GM21737 (cell line): ENCODE data around the gene CLPTM1.
"Not testable (repeated sequence)": the region's sequence is repeated elsewhere in the genome, so short reads cannot be mapped to it uniquely, and the experiment has no call there.

ENCODE experiments used
- ATAC-seq: cut with Tn5 transposase; IDR thresholded peaks from one replicate; pipeline ENCODE4 v1.9.1; 2021; ENCODE audit warnings: mild to moderate bottlenecking, moderate library complexity; ENCODE audit not compliant: unreplicated experiment

The CLPTM1 gene

DNA sequence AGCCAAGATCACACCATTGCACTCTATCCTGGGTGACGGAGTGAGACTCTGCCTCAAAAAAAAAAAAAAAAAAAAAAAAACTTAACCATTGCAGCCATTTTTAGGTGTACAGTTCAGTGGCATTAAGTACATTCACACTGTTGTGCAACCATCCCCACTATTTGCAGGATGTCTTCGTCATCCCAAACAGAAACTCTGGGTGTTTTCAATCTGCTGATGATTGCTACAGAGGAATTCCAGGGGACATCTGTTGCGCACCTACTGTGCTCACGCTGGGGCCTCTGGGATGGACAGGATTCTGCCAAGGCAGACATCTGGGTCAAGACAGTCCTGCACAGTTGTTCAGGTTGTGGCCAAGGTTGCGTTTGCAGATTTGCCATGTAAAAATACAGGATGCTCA is 15.5 kb upstream of the CLPTM1 start:
- no peak for ATAC-seq

DNA sequence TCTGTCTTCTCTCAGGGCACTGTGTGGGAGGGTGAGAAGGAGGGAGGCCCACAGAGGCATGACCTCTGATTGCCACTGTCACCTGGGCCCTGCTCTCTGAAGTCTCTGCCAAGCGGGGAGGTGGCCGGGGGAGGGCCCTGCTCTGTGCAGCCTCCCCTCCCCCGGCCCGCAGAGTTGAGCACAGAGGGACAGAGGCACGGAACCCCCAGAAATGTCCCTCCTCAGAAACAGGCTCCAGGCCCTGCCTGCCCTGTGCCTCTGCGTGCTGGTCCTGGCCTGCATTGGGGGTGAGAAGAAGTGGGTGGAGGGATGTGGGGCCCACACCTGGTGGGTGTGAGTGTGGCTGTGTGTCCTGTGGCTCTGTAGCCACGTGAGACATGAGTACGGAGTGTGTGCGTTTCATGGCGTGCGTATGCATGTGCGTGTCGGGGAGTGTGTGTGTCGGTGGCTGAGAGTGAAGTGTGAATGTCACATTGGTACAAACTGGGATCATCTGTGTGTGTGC is 13.1 kb upstream of the CLPTM1 start, which contains the start of gene APOC4:
Gene APOC4, plus strand, starts transcription at position 171 of the 505 bp plus-strand sequence. Its CDS starts 41 bp downstream, at position 212.
- ATAC-seq: no peak

DNA sequence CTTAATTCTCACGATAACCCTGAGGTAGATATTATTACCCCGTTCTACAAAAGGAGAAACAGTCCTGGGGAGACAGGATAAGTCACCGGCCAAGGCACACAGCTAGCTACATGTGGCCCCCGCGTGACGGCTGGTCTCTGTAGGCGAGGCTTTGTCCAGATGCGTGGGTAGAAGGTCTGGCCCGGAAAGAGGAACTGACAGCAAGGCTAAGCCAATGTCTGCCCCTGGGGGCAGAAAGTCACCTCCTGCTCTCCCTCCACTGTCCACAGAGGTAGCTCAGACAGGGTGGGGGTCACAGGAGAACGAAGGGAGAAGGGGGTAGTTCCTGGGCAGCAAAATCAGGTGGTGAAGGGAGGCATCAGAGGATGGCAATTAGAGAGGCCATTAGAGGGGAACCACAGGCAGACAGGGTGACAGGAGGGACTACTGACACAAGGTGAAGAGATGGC is 11.4 kb upstream of the CLPTM1 start:
- no peak for ATAC-seq

DNA sequence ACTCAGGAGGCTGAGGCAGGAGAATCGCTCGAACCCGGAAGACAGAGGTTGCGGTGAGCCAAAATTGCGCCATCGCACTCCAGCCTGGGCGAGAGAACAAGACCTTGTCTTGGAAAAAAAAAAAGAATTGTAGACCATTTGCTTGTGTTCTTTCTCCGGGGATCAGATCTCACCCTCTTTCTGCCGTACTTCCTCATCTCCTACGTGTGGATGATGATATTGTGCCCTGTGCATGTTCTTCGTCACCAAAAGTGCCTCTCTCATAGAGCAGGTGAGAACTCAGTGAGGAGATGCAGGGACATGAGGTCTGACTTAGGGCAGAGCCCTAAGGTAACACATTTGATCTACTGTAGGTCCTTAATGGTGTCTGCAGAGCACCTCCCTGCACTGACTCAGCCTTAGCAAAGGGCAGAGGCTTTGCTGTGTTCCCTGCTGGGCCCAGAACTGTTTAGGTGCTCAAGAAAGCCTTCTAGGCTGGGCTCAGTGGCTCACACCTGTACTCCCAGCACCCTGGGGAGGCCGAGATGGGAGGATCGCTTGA is 8.1 kb upstream of the CLPTM1 start:
- no peak for ATAC-seq

GRCh38 chr19:44948237-44948636 is 6.9 kb upstream of the CLPTM1 start:
- ATAC-seq: no peak

DNA sequence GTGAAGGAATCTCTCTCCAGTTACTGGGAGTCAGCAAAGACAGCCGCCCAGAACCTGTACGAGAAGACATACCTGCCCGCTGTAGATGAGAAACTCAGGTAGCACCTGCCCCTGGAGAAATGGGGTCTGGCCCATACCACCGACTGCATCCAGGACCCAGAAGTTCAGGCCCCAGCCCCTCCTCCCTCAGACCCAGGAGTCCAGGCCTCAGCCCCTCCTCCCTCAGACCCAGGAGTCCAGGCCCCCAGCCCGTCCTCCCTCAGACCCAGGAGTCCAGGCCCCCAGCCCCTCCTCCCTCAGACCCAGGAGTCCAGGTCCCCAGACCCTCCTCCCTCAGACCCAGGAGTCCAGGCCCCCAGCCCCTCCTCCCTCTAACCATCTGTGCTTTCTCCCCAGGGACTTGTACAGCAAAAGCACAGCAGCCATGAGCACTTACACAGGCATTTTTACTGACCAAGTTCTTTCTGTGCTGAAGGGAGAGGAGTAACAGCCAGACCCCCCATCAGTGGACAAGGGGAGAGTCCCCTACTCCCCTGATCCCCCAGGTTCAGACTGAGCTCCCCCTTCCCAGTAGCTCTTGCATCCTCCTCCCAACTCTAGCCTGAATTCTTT is 6.3 kb upstream of the CLPTM1 start:
- no peak for ATAC-seq

DNA sequence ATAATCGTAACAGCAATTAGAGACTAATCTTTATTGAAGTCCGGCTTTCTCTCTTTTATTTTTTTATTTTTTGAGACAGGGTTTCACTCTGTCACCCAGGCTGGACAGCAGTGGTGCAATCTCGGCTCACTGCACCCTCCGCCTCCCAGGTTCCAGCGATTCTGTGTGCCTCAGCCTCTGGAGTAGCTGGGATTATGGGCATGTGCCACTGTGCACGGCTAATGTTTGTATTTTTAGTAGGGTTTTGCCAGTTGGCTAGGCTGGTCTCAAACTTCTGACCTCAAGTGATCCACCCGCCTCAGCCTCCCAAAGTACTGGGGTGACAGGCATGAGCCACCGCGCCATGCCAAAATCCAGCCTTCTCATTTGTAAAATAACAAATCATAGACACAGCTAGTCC is 5.6 kb upstream of the CLPTM1 start:
- ATAC-seq: no peak

GRCh38 chr19:44951179-44952159 is 3.7 kb upstream of the CLPTM1 start:
- ATAC-seq: no peak

DNA sequence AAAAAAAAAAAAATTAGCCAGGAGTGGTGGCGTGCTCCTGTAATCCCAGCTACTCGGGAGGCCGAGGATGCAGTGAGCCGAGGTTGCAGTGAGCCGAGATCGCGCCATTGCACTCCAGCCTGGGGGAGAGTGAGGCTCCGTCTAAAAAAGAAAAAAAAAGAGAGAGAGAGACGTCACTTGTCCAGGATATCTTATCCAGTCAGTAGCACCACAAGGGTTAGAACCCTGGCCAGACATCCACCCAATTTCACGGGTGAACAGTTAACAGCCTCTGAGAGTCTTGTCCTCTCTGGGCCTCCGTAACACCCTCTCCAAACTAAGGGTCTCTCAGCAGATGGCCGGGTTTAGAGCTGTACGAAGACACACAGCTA is 917 bp upstream of the CLPTM1 start:
- no peak for ATAC-seq

DNA sequence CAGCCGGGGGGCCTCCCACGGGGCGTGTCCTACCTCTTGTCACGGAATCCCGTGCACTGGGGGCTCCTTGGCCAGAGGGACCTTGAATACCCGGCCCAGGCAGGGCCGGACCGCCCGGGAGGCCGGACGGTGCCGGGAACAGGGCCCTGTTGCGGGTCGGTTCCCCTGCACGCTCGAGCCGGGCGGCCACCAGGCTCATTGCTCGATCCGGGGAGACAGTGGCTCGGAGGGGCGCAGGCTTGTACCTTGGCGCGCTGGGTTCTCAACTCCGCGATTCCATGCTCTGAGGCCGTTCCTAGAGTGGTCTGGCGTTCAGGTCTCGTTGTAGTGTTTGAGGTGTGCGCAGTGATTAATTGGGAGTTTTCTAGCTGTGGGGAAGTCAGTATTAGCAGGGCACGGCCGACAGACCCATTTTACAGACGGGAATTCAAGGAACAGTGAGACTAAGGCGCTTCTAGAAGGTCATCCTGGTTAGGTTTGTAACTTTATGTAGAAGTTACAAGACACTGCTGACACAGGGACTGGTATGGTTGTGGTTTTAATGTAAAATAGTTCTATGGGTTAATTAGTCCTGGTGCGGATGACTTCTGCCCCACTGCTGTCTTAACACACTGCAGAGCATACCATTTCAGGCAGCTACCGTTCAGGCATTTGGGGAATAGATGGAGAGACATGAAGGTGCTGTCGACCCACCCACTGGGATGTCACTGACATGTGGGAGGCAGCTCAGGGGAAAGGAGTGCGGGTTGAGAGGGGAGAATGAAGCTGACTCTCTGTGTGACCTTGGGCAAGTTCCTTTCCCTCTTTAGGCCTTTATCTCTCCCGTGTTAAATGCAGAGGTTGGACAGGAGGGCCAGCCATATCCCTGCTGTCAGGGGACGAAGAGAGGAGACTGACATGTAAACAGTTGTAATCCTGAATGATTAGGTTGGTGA is 592 bp downstream of the CLPTM1 start:
- peak; percentile 28 for ATAC-seq

- ATAC-seq: no peak
Measured at GRCh38 chr19:44957526-44957925, 2.3 kb downstream of the CLPTM1 start.

DNA sequence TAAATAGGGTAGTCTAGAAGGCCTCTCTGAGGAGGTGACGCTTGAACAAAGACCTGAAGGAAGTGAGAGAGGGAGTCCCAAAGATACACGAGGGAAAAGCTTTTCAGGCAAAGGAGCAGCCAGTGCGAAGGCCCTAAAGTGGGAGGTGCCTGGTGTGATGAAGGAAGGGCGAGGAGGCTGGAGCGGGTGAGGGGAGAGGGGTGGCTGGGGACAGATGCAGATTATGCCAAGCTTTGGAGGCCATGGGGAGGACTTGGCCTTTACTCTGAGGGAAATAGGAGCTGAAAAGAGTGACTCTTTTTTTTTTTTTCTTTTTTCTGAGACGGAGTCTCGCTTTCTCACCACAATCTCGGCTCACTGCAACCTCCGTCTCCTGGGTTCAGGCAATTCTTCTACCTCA is 2.9 kb downstream of the CLPTM1 start:
- no peak for ATAC-seq

DNA sequence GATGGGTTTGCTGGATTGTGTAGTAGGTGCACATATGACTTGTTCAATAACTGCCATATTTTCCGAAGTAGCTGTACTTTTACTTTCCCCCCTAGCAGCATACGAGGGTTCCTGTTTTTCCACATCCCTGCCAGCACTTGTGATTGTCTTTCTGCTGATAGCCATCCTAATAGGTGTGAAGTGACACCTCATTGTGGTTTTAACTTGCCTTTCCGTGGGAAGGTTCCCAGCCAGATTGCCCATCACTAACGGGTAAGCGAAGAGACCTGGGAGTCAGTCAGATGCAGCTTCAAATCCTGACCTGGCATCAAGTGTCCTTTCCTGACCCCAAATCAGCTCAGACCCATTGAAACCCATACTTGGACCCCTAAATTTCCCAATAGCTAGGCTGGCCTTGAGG is 4.5 kb downstream of the CLPTM1 start:
- no peak for ATAC-seq

- no peak for ATAC-seq
Measured at GRCh38 chr19:44960906-44961728, 5.9 kb downstream of the CLPTM1 start.

DNA sequence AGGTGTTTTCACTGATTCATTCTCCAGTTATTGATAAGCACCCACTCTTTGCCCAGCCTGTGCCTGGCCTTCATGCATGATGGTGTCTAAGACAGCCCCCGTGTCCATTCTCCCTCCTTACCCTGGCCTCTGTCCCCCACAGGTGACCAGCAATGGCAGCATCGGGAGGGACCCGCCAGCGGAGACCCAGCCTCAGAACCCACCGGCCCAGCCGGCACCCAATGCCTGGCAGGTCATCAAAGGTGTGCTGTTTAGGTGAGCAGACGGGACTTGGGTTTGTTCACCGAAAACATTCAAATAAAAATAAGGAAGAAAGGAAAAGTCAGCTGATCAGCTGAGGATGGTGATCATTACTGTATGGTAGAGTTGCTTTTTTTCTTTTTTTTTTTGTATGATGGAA is 6.6 kb downstream of the CLPTM1 start:
- ATAC-seq: no peak

- ATAC-seq: no peak
Measured at GRCh38 chr19:44968118-44968517, 12.9 kb downstream of the CLPTM1 start.

- ATAC-seq: no peak
Measured at GRCh38 chr19:44968670-44969069, 13.5 kb downstream of the CLPTM1 start.

GRCh38 chr19:44969437-44969836 is 14.3 kb downstream of the CLPTM1 start:
- ATAC-seq: no peak

- ATAC-seq: not testable (repeated sequence)
Measured at GRCh38 chr19:44971451-44971850, 16.3 kb downstream of the CLPTM1 start.

DNA sequence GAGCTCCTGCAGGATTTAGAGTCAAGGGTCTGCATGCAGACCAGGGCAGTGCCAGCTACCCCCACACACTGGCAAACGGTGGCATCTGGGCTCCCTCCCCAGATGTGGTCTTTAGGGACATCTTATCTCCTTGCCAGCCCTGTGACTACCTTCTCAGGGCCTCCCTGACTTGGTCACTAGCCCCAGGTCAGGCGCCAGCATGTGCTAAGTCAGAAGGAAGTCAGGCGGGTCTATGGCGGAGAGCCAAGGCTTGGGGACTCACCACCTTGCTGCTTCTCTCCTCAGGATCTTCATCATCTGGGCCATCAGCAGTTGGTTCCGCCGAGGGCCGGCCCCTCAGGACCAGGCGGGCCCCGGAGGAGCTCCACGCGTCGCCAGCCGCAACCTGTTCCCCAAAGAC is 17.6 kb downstream of the CLPTM1 start:
- no peak for ATAC-seq
